Neural cell (in vitro differentiated cells): ENCODE measurements around the gene RAD9B.

Experiments
- CTCF ChIP-seq: fragments of 450-650 bp; IDR thresholded peaks from 2 replicates; pipeline ENCODE4 v1.5.1; 2014; ENCODE audit warnings: antibody characterized with exemption, mild to moderate bottlenecking, moderate library complexity; ENCODE audit not compliant: poor library complexity, severe bottlenecking
- EZH2 ChIP-seq: fragments of 200-600, 300-800 bp; shearing (Covaris generic), sonication (generic); IDR thresholded peaks from 2 replicates; pipeline ENCODE4 v1.6.1; 2014; ENCODE audit warnings: antibody characterized with exemption, low read length, borderline replicate concordance, mild to moderate bottlenecking; ENCODE audit not compliant: insufficient read depth, poor library complexity, severe bottlenecking
- RAD21 ChIP-seq: fragments of 450-650 bp; conservative IDR thresholded peaks from 2 replicates; pipeline ENCODE4 v1.6.1; 2014; ENCODE audit warnings: antibody characterized with exemption, mild to moderate bottlenecking, moderate library complexity
- REST ChIP-seq: IDR thresholded peaks from 2 replicates; pipeline ENCODE4 v1.6.1; 2012; ENCODE audit warnings: borderline replicate concordance
- TAF1 ChIP-seq: IDR thresholded peaks from 2 replicates; pipeline ENCODE4 v1.6.1; 2012; ENCODE audit warnings: low read depth

- TF ChIP-seq CTCF (no peak), EZH2 (no peak), RAD21 (no peak), TAF1 (no peak), REST (no peak)
These were observed 36.9 kb downstream of the RAD9B start for GRCh38 chr12:110538869-110539622.
